Femur (tissue), 1 donor: ENCODE results near the gene CCDC107.

Experiments used
- DNase-seq: peaks from one replicate; pipeline ENCODE4 v3.0.0-alpha.2; 2017

CCDC107 gene

DNA sequence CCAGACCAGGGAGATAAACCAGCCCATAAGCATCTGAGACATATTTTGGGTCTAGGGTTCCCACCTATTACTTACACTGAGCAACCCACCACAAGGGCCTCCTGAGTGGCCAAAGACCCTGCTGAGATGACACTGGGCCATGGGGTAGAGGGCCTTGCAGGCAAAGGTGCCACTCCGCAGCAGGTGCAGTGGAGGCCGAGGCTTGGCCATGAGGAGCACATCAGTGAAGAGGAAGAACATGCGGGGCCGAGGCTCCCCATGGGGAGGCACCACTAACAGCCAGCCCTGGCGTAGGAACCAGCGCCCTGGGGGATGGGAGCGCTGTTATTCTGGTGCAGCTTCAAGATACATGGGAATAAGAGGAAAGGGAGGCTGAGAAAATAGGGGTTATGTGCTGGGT is 4.3 kb downstream of the CCDC107 start:
- DNase-seq, result no peak

DNA sequence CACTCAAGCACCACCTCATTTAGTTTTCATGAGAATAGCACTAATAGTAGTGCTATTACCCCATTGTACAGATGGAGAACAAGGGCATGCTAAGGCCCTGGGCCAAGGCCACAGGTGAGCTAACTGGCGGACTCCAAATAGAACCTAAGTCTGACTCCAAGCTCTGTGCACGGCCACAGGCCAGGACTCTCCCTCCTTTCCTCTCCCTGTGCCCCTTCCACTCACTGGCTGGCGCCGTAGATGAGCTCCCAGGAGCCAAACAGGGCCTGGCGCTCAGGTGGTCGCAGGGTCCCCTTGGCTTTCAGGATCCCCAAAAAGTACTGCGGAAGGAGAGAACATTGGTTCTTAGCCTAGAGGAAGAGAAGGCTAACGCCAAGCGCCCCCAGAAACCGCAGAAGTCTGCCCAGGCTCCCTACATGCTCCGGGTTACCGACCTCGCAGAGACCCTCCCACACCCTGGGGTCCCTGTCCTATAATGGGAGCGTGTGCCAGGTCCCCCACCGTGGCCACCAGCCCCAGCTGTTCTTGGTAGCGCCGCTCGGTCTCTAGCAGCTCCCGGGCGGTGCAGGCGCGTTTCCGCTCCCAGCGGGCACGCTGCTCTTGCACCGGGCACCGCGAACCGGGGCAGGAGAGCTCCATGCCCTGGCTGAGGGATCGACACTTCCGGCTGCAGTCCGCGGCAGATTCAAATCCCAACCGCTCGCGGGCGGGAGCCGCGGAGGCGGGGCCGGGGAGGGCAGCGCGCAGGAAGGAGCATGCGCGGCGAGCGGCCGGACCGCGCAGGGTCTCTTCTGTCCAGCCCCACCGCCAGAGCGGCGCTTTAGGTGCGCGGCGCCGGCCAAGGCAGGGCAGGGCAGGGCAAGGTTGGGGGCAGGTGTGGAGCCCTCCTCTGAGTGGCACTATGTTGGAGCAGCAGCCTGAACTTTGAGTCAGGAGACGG is 6.7 kb downstream of the CCDC107 start, which contains the start of gene ARHGEF39:
ARHGEF39 (minus strand) TSS at position 665 of the 940 bp plus-strand sequence; CDS start at position 639, 26 bp downstream.
- DNase-seq, result peak; percentile 90

DNA sequence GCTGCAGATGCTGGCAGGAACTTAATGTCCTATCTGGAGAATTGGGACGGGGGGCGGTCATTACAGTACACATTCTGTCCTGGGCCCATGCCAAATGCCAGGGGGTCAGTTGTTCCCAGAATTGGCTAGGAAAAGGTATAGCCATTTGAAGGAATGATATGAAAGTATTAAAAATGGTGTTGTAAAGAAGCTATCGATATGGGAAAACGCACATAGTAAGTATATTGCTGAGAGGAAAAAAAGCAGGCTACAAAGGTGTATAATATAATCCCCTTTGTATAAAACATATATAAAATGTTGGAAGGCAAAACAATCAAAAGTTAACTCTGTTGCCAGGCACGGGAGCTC is 7.4 kb downstream of the CCDC107 start:
- DNase-seq, result no peak

DNA sequence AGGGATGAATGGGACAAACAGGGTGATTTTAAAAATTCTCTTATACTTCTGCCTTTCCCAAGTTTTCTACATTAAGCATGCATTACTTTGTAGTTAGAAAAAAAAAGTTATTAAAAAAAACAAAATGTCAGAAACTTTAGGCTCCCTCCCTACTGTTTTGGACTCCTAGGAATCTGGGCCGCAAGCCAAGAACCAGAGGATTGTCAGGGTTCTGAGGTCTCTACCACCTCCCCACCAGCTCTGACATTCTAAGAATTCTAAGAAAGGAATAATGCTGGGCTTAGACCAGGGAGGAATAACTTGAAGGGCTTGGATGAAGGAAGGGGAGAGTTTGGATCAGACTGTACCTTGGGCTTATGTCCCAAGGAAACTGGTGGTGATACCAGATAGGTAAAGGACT is 8.0 kb downstream of the CCDC107 start:
- DNase-seq, result no peak

DNA sequence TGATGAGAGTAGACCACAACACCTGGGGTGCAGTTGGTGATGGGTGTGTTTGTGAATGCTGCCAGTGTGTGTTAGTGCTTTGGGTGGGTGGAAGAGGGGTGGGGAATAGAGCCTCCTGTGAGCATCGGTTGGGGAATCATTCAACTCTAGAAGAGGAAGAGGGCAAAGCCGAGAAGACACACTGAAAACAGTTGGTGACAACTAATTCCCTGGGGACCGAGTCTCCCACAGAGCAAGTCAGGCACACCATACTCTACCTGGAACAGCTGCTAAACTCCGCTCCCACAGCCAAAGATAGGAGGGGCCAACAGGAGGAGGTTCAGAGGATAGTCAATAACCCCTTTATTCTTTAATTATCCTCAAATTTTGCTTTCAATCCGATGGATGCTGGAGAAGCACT is 8.5 kb downstream of the CCDC107 start:
- no peak for DNase-seq

DNA sequence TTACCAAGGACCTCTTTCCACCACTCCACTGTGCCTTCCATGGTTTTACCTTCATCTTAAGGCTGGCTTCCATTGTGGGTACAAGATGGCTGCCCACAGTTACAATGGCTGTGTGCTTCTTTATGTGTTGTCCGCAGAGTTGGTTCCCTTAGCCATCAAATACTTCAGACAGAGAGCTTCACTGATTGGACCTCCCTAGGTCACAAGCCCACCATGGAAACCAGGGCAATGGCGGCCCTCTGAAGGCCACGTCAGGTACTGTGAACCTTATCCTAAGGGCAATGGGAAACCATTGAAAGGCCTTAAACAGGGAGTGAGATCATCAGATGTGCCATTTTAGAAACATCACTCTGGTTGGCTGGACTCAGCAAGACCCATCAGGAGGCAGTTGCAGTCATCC is 9.8 kb downstream of the CCDC107 start:
- no peak for DNase-seq

DNA sequence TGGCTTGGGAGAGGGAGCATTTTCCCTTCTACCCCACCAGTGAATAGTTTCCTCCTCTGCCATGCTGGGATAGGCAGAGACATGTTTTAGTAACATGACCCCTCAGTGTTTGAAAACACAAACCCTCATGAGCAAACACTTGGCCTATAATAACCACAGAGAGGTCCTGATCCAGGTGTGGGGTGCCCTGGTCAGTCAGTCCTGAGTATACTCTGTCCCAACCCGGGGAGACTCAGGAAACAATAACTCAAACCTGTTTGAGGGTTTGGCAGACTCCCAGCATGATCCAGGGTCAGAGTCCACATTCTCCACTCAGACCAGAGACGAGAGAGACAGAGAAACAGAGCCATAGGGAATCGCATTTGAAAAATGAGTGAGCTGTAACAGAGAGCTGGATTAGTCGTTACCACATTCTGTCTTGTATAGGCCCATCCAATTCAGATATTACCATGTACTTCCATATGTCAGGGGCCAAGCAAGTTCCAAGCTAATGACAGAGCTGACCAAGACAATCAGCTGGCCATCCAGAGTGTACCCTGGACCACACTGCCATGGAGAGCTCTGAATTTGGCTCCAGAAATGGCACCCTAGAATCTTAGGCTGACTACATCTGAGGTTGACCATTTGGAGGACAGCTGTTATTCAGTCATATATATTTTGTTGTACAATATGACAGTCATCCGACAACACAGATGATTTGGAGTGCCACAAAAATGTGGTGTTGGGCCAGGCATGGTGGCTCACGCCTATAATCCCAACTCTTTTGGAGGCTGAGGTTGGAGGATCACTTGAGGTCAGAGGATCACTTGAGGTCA is 11.4 kb downstream of the CCDC107 start:
- no peak for DNase-seq

DNA sequence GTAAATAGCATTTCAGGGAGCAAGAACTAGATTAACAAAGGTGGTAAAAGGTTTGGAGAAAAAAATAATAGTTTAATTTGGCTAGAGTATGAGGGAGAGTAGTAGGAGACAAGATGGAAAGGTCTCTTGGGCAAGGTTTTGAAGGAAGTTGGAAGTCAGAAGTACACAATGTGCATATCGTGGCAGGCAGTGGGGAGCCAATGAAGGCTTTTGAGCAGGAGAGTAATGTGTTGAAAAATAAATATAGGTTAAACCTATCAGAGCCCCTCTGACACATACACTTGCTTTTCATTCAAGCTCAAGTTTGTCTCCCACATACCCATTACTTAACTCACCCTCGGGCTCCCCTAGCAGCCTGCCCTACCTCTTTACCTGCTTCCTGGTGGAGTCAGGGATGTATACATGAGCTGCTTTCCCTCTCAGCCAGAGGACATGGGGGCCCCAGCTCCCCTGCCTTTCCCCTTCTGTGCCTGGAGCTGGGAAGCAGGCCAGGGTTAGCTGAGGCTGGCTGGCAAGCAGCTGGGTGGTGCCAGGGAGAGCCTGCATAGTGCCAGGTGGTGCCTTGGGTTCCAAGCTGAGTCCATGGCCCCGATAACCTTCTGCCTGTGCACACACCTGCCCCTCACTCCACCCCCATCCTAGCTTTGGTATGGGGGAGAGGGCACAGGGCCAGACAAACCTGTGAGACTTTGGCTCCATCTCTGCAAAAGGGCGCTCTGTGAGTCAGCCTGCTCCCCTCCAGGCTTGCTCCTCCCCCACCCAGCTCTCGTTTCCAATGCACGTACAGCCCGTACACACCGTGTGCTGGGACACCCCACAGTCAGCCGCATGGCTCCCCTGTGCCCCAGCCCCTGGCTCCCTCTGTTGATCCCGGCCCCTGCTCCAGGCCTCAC is 15.3 kb downstream of the CCDC107 start, which contains the start of gene CA9:
CA9 (plus strand) TSS at position 797 of the 893 bp plus-strand sequence; CDS start at position 829, 32 bp downstream.
- DNase-seq, result no peak

DNA sequence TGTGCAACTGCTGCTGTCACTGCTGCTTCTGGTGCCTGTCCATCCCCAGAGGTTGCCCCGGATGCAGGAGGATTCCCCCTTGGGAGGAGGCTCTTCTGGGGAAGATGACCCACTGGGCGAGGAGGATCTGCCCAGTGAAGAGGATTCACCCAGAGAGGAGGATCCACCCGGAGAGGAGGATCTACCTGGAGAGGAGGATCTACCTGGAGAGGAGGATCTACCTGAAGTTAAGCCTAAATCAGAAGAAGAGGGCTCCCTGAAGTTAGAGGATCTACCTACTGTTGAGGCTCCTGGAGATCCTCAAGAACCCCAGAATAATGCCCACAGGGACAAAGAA is 15.9 kb downstream of the CCDC107 start:
- no peak for DNase-seq

DNA sequence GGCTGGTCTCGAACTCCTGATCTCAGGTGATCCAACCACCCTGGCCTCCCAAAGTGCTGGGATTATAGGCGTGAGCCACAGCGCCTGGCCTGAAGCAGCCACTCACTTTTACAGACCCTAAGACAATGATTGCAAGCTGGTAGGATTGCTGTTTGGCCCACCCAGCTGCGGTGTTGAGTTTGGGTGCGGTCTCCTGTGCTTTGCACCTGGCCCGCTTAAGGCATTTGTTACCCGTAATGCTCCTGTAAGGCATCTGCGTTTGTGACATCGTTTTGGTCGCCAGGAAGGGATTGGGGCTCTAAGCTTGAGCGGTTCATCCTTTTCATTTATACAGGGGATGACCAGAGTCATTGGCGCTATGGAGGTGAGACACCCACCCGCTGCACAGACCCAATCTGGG is 17.1 kb downstream of the CCDC107 start:
- no peak for DNase-seq

DNA sequence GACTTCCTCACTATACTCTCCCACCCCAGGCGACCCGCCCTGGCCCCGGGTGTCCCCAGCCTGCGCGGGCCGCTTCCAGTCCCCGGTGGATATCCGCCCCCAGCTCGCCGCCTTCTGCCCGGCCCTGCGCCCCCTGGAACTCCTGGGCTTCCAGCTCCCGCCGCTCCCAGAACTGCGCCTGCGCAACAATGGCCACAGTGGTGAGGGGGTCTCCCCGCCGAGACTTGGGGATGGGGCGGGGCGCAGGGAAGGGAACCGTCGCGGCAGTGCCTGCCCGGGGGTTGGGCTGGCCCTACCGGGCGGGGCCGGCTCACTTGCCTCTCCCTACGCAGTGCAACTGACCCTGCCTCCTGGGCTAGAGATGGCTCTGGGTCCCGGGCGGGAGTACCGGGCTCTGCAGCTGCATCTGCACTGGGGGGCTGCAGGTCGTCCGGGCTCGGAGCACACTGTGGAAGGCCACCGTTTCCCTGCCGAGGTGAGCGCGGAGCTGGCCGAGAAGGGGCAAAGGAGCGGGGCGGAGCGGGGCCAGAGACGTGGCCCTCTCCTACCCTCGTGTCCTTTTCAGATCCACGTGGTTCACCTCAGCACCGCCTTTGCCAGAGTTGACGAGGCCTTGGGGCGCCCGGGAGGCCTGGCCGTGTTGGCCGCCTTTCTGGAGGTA is 17.8 kb downstream of the CCDC107 start:
- peak; percentile 81 for DNase-seq

DNA sequence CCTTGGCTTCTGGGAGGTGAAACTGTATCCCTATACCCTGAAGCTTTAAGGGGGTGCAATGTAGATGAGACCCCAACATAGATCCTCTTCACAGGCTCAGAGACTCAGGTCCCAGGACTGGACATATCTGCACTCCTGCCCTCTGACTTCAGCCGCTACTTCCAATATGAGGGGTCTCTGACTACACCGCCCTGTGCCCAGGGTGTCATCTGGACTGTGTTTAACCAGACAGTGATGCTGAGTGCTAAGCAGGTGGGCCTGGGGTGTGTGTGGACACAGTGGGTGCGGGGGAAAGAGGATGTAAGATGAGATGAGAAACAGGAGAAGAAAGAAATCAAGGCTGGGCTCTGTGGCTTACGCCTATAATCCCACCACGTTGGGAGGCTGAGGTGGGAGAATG is 21.0 kb downstream of the CCDC107 start:
- DNase-seq, result no peak

DNA sequence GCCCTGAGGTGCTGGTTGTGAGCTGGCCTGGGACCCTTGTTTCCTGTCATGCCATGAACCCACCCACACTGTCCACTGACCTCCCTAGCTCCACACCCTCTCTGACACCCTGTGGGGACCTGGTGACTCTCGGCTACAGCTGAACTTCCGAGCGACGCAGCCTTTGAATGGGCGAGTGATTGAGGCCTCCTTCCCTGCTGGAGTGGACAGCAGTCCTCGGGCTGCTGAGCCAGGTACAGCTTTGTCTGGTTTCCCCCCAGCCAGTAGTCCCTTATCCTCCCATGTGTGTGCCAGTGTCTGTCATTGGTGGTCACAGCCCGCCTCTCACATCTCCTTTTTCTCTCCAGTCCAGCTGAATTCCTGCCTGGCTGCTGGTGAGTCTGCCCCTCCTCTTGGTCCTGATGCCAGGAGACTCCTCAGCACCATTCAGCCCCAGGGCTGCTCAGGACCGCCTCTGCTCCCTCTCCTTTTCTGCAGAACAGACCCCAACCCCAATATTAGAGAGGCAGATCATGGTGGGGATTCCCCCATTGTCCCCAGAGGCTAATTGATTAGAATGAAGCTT is 21.8 kb downstream of the CCDC107 start:
- DNase-seq, result no peak

DNA sequence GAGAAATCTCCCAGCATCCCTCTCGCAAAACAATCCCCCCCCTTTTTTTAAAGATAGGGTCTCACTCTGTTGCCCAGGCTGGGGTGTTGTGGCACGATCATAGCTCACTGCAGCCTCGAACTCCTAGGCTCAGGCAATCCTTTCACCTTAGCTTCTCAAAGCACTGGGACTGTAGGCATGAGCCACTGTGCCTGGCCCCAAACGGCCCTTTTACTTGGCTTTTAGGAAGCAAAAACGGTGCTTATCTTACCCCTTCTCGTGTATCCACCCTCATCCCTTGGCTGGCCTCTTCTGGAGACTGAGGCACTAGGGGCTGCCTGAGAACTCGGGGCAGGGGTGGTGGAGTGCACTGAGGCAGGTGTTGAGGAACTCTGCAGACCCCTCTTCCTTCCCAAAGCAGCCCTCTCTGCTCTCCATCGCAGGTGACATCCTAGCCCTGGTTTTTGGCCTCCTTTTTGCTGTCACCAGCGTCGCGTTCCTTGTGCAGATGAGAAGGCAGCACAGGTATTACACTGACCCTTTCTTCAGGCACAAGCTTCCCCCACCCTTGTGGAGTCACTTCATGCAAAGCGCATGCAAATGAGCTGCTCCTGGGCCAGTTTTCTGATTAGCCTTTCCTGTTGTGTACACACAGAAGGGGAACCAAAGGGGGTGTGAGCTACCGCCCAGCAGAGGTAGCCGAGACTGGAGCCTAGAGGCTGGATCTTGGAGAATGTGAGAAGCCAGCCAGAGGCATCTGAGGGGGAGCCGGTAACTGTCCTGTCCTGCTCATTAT is 22.4 kb downstream of the CCDC107 start:
- DNase-seq, result no peak

DNA sequence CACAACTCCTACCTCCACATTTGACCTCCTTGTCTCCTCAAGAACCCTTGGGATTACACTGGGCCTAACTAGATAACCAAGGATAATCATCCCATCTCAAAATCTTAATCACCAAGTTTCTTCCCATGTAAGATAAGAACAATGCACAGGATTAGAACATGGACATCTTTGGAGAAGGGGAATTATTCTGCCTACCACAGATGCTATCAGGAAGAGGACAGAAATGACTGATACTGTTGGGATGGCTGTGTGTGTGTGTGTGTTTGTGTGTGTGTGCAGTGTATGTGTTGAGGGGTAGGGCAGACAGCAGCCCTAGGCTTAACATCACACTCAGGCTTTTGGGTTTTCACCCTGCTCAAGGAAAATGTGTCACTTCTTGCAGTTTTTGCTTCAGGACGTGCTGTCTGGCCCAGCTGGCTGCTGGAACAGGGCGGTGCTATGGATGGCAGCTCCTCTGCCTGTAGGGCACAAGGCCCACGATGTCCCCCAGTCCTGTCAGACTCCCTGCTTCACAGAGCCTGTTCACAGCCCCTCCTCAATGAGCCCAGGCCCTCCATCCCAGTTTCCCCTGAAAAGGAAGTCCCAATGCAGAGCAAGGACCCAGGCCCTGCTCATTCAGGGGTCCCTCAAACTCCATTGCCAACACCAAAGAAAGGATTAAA is 23.4 kb downstream of the CCDC107 start:
- no peak for DNase-seq

DNA sequence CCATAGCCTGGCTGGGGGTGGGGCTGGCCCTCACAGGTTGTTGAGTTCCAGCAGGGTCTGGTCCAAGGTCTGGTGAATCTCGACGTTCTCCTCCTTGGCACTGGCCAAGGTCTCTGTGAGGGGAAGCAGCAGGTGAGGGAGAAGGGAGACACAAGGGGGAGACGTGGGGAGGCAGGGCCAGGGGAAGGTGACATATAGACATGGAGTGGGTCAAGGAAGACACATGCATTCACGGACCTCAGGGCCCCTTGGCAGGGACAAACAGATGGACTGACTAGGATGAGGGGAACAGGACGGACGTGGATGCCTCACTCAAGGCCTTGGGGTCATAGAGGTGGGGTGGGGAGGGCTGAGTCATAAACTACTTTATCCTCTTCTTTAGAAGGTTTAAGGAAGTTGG is 24.0 kb downstream of the CCDC107 start:
- DNase-seq, result no peak

DNA sequence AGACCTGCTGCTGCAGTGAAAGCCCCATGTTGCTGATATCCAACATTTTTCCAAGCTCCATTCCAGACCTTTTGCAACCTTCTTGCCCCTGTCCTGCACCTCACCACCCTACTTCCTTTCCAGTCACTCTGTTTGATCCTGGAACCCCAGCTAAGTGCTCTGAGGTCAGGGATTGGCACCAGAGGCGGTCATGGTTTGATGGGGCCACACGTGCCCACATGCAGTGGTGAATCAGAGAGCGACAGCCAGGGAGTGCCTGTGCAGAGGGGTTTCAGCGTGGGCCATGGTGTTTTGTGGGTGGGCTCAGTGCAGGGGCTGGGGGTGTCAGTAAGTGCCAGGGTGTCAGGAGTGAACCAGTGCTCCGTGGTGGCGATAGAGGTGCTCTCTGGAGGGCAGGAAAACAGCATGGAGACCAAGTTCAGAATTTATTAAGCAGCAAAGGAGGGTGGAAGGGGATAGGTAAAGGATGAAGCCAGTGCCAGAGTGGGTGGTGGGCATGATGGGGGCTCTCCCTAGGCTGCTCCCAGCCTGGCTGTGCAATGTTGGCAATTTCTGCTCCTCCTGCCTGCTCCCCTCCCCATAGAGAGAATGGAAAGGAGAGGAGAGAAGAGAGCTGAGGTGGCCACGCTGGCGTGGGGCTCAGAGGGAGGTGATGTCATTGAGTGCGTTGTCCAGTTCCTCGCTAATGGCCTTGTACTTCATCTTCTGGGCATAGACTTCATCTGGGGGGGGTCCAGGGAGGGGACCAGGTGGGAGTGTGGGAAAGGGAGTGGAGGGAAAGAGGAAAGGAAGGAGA is 24.6 kb downstream of the CCDC107 start:
- no peak for DNase-seq

DNA sequence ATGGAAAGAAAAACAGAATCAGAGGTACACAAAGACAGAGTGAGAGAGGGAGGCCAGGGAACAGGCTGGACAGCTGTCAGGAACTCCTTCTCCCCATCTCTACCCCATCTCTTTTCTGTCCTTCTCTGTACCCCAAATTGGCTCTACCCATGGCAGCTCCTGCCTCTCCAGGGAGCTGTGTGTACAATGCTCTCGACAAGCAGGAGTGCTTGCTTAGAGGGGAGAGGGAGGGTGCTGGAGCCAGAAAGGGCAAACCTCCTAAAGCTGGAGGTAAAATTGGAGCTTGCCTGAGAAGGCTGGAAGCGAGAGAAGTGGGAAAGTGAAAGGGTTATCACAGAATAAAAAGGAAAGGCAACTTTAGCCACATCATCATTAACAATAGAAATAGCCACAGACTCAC is 25.2 kb downstream of the CCDC107 start:
- no peak for DNase-seq

DNA sequence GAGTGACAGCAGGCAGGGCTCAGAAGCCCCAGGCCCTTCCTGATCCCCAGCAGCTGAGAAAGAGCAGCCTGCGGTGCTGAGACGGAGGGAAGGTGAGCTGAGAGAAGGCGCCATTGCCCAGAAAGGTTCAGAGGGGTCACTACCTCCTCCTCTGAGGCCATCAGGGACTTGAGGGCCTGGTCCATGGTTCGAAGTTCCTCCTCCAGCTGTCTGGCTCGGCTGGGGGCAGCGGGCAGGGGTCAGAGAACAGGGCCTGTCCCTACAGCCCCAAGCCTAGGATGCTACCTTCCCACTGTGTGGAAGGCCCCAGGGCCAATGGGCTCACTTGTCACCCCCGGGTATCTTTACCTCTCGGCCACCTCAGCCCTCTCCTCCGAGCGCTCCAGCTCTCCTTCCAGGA is 26.8 kb downstream of the CCDC107 start:
- no peak for DNase-seq

DNA sequence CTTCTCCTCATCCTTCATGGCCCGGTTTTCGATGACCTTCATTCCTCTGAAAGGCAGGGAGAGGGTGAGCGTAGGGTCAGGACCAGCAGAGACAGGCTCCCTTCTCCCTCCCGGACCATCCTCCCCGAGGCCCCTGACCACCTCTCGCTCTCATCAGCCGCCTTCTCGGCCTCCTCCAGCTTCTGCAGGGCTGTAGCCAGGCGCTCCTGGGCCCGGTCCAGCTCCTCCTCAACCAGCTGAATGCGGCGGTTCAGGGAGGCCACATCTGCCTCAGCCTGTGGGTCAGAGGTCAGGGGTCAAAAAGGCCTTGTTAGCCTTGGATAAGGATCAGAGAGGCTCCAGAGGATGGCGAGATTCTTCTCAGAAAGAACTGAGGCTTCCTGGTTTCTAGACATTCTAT is 27.4 kb downstream of the CCDC107 start:
- no peak for DNase-seq
